ENCODE data around the gene CLPTM1.

GRCh38 chr19:45038931-45039893 is 84.0 kb downstream of the CLPTM1 start, which contains the start of gene CLASRP:
- TF ChIP-seq CTCF (IDR thresholded peaks at IDR 0.05) (no peak), POLR2A (IDR thresholded peaks at IDR 0.05) (peak; percentile 89 to 90)

Data from Peyer's patch (tissue), 4 donors.